Measurements from ENCODE around the gene LRRC10B.
A peak's percentile ranks its signal among the peaks of the same experiment; 100 is the strongest.

The LRRC10B gene

DNA sequence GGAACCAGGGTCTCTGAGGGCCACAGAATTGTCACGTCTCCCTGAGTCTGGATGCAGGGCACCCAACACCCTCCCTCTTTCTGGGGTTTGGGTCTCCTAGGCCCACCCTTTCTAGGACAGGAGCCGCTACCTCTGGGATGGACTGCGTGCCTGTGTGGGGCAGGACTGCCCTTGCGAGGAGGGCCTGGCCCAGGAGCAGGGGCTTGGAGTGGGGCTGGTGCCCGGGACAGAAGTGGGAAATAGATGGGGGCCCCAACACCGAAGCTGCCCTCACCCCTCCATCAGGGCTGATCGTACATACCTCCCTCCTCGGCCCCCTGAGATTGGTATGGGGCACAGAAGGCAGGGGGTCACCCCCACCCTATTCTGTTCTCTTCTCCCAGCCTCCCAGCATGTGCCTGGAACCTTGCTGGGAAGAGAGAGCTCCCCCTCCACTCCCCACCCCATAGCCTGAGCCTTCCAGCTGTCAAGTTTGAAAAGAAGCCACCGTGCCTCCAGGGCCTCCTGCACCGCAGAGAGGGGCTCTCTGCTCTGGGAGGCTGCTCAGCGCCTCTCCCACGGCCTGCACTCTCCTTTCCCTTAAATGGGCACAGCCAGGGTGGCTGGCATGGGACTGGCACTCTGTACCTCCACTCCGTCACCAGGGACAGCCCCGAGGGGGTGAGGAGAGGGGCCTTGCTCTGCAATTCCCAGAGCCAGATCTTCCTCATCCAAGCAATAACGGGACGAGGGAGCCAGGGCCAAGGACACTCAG lies 1.8 kb downstream of the LRRC10B start:
- no peak for DNase-seq

GRCh38 chr11:61510974-61511373 lies 2.4 kb downstream of the LRRC10B start:
- no peak for DNase-seq

- DNase-seq: no peak
Measured at GRCh38 chr11:61511383-61511782, 2.8 kb downstream of the LRRC10B start.

- DNase-seq: no peak
Measured at GRCh38 chr11:61512435-61512834, 3.9 kb downstream of the LRRC10B start.

DNA sequence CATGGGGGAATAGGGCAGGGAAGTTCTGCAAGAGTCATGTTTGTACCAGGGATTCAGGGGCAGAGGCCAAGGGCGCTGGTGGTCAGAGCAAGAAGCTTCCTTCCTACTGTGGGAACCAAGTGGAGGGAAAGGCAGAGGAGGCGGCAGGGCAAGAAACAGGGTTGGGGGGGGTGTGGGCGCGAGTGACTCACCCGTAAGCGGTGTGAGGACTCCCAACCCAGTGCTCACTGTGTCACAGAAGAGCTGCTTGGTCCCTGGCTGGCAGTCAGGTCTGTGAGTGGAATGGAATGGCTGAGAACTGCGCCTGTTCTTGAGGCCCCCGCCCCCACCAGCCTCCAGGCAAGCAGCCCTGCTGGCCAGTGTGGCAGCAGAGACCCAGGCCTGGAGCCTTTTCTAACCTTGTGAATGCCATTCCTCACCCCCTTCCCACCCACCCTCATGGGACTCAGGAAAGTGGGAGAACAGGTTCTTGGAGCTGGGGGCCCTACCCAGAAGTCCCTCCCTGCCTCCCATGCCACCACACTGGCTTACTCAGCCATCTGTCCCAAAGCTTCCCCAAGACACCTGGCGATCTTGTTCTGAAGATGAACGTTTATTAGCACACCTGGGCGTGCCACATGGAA lies 4.7 kb downstream of the LRRC10B start:
- DNase-seq: peak; percentile 97

- peak; percentile 87 for DNase-seq
Measured at GRCh38 chr11:61514050-61514917, 5.7 kb downstream of the LRRC10B start.

- DNase-seq: no peak
Measured at GRCh38 chr11:61515686-61516085, 7.1 kb downstream of the LRRC10B start.

- DNase-seq: no peak
Measured at GRCh38 chr11:61516191-61516590, 7.6 kb downstream of the LRRC10B start.

DNA sequence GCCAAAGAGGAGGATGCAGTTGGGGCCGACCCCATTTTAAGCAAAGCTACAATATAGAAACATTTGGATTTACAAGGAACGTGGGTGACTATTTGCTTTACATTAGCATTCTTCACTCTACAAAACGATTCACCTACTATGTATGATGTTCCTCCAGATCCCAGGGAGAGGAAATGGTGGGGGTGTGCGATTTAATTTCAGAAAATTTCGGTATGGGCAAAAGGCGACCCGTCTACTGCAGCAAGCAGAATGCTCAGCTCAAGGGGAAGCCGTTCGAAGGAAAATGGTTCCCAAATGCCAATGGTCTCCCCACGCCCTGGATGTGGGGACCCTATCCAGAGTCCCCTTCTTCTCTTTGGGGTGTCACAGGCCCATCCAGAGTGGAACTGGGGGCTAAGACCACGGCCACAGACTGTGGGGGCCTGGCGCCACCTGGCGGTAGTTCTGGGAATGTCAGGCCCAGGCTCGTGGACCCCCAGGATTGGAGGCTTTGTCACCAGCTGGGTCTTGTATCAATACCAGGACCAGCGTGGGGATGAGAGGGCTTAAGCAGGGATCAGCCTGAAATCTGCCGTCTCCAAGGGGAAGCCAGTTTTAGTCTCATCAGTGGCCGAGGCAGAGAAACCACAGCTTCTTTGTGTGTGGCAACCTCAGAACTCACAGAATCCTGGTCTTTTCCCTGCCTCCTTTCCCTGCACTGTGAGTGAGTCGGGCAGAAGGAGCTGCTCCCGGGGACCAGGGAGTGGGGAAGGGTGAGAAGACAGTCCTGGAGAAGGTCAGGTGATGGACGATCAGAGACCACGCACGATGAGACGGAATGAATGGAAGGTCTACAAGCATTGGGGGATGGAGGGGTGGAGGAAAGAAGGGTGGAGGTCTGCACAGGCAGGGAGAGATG lies 8.4 kb downstream of the LRRC10B start:
- no peak for DNase-seq

DNA sequence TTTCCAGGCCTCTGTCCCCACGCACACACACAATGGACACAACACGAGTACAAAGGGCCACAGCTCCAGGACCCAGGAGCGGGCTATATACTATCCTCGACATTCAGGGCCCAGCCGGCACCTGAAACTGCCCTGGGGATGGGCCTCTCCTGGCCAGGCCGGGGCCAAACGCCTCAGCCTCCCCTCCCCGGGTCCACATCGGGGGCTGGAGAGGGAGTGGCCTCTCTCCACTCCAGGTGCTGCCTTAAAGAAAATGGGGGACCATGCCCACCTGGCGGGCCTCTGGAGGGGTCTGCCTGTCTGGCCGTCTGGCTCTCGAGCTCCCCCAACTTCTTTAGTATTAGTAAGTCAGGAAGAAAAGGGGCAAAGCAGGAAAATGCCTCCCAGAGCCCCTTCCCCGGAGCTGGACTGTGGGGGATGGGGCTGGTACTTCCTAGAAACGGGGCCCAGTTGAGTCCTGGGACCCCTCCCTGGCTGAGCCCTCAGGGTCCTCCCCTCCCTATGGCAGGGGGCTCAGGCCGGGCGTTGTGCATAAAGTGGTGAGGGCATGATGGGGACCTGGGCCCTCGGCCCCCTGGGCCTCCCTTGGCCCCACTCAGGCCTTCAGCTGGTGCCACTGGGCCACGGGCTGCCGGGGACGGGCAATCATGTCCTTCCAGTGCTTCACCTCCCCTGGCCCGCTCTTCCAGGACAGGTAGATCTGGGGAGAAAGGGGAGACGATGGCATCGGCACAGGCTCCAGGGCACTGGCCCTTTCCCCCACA lies 9.7 kb downstream of the LRRC10B start:
- DNase-seq: no peak

GRCh38 chr11:61522881-61523280 lies 14.3 kb downstream of the LRRC10B start:
- no peak for DNase-seq

- no peak for DNase-seq
Measured at GRCh38 chr11:61524446-61524845, 15.9 kb downstream of the LRRC10B start.

DNA sequence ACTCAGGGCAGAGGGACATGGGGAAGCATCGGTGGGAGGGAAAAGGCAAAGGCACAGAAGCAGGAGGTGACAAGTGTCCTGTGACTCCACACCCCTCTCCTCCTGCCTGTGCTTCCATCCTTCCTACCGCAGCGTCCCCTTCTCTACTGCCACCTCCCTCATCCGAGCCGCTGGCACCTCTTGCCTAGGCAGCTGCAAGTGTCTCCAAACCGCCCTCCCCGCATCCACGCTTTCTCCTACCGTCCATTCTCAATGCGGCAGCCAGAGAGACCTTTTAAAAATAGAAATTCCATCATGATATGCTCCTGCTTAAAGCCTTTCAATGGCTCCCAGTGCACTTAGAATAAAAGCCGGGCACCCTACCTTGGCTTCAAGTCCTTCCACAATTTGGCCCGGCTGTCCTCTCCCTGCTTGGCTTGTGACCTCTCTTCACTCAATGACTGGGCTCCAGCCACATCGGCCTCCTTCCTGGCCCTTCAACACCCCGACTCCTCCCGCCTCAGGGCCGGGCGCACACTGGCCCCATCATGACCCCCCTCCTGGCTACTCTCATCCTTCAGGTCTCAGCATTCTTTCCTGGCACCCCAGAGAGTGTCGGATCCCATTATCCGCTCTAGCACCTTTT lies 16.5 kb downstream of the LRRC10B start:
- no peak for DNase-seq

- no peak for DNase-seq
Measured at GRCh38 chr11:61526229-61526628, 17.7 kb downstream of the LRRC10B start.

DNA sequence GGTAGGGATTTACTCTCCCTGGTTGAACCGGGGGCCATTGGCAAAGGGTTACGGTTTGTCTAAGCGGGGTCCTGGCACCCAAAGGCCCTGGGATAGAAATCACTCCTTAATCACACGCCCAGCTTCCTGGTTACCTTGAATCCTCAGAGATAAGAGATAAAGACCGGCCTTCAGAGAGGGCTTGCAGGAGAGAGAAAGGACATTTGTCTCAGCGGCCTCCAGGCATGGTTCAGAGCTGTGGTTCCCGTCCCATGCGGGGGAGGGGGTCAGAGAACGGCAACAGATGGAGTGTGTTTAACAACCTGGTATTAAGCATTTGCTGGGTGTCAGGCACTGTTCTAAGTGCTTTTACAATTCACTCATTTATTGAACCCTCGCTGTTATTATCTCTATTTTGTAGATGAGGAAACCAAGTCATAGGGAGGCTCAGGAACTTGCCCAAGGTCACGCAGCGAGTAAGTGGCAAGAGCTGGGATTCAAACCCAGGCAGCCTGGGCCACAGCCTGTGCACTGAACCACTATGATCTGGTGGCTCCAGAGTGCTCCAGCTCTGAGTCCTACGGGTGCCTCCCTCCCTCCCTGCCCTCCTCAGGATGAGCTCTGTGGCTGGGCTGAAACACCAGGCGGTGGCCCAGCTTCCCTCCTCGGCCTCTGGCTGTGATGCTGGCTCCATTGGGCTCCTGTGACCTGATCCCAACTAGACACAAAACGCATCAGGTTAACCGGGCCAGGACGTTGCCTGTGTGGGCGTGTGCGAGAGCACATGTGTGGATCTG lies 18.6 kb downstream of the LRRC10B start:
- peak; percentile 73 for DNase-seq

DNA sequence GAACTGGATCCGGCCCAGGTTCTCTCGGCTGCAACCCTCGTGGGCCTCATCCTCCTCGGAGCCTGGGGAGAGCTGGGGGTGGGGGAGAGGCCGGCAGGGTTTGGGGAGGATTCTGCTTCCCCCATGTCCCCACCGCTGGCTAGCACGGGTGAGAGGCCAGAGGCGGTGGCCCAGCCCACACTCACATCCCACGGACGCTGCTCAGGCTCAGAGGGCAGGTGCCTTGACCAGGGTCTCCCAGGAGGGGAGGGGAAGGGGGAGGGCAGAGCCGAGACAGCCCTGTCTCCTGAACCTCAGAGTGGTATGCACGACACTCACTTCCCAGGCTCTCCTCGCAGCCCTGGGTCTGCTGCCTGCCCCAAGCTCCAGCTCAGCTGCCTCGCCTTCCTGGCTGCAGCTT lies 19.6 kb downstream of the LRRC10B start:
- DNase-seq: no peak

GRCh38 chr11:61529537-61530225 lies 21.1 kb downstream of the LRRC10B start:
- DNase-seq: no peak

DNA sequence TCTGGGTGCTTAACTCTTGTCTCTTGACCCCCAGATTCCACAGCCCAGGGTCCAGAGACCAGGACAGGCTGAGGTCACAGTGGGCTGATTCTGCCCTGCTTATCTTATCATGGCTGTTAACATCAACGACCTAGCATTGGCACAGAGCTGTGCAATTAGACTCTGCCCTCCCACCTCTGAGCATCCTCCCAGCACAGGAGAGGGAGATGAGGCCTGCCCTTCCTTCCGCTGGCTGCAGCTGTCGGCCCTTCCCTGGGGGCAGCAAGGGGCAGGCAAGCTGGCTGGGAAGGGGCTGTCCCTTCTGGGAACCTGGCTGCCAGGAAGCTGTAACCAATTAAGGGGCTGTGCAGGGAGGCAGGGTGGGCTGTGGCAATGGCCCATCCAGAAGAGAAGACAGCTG lies 22.5 kb downstream of the LRRC10B start:
- no peak for DNase-seq

DNA sequence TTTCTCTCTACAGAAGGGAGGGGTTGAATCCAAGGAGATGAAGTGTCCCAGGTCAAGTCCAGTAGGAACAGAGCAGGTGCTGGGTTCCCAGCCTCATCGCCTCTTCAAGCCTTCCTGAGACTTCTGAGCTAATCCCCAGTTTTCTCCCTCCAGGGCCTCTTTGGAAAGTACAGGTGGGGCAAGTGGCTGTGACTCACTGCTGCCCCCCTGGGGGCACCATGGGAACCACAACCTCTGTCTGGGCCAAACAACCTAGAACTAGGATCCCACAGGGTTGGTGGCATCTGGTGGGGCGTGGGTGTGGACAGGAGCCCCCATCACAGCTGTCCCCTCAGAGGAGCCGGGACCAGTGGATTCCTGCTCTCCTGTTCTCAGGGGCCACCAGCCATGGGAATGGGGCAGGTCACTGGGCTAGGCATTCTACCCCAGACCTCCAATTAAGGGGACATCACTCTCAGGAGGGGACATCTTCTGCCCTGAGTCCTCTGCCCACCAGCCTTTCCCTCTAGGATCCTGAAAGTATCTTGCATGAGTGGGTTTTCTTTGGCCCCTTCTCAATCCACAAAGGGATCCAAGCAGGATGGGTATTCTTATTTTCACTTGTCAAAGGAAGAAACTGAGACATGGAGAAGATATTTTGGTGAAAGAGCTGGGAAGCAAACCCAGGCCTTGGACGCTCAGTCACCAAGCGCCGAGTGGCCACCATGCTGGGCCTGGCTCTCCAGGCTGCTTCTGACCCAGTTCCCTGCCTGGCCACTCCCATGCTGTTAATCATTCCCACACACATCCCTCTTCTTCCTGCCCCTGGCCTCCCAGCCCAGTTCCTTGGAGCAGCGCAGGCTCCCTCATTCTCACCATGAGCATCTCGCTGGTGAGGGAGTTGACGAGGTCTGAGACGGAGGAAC lies 23.8 kb downstream of the LRRC10B start:
- DNase-seq: peak; percentile 74

All from islet precursor cell (in vitro differentiated cells).